HG02840 (cell line): ENCODE data around the gene PROKR2.

ENCODE experiments used
- ATAC-seq: cut with Tn5 transposase; IDR thresholded peaks from one replicate; pipeline ENCODE4 v1.9.1; 2021; ENCODE audit warnings: mild to moderate bottlenecking, moderate library complexity, moderate number of reproducible peaks; ENCODE audit not compliant: unreplicated experiment, low FRiP score

Gene PROKR2

DNA sequence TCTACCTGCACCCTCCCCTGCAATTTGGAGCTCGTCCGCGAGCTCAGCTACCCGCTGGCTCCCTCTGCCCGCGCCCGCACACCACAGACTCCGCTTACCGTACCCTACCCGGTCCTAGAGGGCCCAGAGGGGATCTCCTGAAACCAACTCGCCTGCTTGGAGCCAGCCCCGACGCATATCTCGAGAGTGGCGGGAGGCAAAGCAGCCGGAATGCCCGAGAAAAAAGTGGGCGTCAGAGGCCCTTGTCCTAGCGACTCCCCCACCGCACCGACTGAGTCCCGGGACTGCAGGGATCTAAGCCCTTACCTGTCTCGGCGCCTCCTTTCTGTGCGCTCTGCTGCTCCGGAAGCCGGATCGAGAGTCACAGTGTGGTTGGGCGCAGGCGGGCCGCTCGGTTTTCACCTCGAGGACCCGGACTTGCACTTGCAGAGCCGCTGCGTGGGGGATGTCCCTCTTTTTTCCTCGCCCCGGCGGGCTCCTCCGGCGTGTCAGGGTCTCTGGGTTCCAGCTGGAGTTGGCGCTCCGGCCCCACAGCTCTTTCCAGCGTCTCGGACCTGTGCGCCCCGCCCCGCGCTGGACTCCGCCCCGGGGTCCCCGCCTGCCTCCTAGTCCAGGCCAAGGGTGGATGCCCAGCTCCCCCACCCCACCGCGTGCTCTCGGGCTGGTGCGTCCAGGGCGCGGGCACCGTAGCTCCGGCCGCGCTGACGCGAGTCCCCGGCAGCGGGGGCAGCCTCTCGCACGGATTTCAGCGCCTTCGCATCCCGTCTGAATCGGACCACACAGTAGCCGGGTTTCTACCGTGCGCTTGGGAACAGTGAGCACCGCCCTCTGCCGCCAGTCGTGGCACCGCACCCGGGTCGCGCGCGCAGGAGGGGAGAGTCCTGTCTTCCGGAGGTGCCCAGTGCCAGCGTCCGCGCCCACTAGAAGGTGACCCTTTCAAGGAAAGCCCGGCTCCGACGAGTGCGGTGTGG, at the start of gene PROKR2:
Gene PROKR2, minus strand, starts transcription at position 767 of the 971 bp plus-strand sequence. CDS start 2,585 bp downstream, outside the sequence.
- ATAC-seq, result no peak

DNA sequence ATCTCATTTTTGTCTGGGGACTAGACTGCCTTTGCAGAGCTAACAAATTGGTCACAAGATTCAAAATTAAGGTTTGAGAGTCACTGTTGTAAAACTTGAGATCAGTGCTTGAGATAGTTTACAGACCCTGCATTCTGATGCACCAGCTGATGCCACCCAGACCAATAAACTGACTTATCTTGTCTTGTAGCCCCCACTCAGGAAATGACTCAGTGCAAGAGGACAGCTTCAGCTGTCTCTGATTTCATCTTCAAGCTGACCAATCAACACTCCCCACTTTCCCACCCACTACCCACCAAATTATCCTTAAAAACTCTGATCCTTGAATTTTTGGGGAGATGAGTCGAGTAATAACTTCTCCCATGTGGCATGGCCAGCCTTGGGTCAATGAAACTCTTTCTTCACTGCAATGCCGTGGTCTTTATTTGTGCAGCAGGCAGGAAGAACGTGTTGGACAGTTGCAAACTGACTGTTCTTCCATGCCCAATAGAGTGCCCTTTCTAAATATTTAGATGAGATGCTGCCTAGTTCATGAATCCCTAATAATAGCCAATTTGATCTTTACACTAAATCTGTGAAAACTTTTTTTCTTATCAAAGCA, 48.3 kb upstream of the PROKR2 start:
- ATAC-seq, result no peak

DNA sequence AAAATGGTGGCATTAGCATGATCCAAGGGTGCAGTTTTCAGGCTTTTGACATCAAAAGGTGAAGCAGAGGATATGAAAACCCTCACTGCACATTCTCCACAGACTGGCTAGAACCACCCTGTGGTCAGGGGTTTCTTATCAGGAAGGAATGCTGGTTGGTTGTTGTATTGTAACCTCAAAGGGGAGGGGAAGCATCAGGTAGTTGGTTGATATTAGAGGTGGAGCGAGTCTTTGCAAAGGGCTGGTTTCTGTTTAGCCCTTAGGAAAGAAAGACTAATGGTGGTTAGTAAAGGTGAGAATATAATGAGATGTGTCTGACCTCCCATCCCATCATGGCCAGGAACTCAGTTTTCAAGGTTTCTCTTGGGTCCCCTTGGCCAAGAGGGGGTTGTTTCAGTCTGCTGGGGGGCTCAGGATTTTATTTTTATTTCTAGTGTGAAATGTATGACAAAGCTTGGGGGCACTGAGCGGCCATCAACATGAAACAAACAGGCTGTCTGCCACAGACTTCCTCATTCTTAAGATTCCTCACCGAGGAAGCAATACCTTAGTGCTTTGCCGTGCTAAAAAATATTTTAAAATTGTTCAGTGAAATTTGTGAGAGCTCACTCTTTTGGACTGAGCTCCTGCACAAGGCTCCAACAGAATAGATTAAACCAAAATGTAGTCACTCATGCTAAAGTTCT, 47.5 kb upstream of the PROKR2 start:
- no peak for ATAC-seq

DNA sequence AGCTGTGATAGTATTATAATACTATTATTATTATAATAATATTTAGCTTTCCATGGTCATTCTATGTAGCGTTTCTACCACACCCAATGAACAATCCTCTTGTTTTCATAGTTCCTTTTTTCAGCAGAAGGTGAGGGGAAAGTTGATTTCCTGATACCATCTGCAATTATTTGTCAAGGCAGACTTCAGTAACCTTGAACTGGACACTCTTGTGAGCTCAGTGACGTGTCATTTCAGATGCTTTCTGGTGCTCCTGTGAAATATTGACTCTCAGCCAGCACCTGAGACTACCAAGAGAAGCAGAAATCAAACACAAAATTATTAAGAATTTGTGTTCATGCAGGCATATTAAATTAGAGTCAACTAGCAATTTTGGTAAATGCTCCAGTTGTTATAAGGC, 46.0 kb upstream of the PROKR2 start:
- no peak for ATAC-seq

DNA sequence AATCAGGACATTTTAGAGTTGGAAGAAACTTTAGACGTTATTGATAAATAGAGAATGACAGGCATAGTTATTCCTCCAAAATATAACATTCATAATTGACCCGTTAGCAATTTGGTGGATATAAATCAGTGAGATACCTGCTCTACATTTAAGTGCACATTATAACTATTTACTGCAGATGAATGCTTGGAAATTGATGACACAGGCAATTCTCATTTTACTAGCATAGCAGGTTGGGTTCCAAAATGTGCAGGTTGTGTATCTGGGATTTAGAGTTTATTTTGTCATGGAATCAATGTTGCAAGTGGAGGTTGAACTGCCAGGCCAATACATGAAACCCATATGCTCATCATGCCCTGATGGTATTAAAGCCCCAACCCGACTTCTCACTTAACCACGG, 44.4 kb upstream of the PROKR2 start:
- no peak for ATAC-seq

DNA sequence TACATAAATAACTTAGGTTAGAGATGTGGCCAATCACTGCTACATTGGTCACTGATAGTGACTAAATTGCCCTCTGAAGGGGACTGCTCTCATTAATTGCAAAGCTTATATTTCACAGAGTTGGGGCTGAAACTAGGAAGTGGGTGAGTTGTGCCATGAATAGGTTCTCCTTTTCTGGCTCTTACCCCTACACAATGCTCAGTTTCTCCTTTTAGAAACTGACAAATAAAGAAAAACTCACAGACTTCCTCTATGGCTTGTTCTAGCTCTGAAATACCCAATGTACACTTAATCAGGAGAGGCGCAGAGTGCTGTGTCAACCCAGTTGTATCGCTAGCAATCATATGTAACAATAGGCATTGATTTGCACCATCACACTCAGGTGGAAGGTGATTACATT, 41.2 kb upstream of the PROKR2 start:
- no peak for ATAC-seq

DNA sequence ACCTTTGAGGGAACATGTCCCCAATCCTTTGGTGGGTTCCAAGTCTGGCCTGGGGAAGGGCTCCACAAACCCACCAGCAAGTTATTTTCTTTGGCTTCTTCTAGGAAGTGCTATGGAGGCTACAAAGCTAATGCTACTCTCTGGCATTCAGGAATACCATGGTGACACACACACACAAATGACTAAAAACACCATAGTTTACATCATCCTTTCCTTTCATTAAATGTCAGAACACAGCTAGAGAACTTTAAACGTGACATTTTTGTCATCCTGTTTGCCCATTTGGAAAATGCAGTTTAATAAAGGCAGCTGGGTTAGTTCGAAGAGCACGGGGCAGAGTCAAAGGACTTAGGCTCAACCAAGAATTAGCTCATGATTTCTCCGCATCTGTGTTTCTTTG, 40.2 kb upstream of the PROKR2 start:
- no peak for ATAC-seq

DNA sequence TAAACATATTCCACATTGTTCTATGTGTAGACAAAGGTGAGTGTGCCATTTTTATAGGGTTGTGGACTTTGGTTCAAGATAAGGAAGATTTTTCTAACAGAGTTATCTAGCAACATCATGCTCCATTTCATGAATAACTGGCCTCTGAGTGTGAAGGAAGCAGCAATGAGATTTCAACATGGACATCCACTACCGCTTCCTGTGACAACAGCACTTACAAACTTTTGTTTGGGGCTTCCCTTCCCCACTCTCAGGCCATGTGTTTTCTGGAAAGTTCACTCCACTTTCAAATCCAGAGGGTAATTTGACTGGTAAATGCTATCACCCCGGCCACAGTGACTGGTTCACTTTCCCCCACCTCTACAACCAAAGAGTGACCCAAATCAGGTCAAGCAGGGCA, 38.1 kb upstream of the PROKR2 start:
- ATAC-seq, result no peak

DNA sequence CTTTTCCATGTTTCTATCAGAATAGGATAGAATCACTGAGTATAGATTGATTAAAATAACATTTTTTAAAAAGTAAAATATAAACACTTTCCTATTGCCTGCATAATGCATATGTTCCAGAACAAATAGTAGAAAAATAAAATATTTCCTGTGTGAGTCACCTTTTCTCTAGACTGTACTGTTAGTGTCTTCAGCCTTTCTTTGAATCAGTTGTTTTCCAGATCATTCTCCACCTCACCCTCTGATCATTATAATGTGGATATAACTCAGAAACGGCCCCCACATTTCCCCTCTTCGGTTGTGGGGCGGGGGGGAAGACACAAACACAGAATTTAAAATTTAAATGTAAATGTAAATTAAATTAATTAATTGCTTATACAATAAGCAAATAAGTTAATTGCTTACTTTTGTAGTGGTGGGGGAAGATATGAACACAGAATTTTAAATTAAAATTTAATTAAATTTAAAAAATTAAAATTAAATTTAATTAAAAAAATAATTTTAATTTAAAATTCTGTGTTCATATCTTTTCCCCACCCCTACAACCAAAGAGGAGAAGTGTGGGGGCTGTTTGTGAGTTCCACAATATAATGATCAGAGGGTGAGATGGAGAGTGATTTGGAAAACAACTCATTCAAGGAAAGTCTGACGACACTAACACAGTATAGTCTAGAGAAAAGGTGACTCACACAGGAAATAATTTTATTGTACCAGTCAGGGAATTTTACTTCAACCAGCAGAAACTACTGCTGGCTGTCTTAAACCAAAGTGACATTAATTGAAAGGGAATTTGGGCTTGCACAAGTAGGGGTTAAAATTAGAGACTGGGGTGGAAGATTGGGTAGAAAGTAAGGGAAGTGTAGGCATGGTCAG, 37.1 kb upstream of the PROKR2 start:
- ATAC-seq, result no peak

DNA sequence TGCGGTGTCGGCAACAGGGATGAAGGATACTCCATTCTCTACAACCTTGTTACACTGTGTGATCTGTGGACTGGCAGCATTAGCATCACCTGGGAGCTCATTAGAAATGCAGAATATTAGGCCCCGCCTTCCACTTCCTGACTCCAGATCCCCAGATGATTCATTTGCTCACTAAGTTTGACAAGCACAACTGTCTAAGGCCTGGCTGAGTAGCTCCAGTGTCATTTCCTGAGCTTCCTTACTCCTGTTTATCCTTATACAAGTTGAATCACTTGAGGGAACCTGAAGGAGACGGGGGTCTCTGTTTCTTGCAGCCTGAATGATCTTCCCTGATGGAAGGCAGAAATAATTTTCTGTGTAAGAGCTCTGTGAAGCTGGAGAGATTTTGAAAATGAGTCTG, 32.7 kb upstream of the PROKR2 start:
- ATAC-seq, result no peak

DNA sequence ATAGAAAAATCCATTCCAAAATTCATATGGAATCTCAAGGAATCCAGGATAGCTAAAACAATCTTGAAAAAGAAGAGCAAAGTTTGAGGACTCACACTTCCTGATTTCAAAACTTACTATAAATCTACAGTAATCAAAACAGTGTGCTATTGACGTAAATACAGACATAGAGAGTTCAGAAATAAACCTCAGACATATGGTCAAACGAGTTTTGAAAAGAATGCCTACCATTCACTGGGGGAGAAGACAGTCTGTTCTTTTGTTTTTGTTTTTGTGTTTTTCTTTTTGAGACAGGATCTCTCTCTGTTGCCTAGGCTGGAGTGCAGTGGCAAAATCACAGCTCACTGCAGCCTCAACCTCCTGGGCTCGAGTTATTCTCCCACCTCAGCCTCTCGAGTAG, 25.3 kb upstream of the PROKR2 start:
- ATAC-seq, result no peak

DNA sequence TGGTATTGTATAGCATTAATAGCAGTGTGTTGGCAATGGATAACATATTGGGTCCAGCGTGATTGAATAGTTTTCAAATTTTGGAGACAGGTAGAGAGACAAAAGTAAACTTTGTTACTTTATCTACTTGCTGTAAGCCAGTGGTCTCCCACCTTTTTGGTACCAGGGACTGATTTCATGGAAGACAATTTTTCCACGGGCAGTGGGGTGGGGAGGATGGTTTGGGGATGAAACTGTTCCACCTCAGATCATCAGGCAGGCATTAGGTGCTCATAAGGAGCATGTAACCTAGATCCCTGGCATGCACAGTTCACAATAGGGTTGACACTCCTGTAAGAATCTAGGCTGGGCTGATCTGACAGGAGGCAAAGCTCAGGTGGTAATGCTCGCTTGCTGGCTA, 14.6 kb upstream of the PROKR2 start:
- ATAC-seq, result no peak

DNA sequence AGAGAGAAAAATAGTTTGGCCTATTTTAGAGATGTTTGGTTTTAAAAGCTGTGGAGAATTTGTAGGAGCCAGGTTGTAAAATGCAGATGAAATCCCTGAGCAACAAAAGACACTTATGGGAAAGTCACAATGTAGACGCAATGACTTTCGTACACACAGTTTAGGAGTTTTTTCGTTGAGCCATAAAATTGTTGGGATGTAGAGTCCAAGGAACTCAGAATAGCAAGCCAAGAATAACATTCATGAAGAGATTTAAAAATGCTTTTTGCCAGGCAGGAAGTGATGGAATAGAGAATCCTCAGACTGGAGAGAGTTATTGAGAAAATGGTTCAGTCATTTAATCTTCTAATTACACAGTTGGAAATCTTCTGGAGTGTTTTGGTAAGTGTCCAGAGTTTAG, 11.5 kb upstream of the PROKR2 start:
- no peak for ATAC-seq

DNA sequence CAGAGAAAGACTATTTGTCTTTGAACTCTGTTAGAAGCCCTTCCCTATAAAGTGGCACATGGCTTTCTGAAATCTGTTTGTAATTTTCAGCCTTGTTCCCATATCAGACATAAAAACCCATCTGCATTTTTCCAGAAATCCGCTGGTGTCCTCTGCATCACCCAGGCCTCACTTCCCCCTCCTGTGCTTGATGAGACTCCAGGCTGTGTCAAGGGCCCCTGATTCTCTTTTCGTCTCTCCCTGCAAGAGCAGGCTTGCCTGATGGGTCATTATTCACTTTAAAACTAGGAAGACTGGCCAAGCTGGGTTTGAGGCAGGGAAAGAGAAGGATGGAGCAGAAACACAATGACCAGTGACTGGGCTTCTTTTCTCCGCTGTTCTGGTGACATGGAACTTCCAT, 10.6 kb upstream of the PROKR2 start:
- ATAC-seq, result no peak

DNA sequence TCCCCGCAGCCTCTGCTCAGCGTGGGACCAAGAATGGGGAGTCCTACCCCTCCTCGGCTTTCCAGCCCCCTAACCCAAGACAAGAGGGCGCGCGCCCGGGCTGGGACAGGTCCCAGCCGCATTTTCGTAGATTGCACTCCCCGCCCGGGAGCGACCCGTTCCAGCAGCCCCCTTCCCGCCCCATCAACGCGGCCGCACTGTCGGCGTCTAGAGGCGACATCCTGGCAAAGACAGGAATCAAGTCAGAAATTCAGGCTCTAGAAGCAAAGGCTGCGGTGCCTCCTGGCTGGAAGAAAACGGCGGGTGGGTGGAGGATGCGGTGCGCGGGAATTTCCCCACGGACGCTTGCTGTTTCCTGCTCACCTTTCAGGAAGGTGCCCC, 957 bp downstream of the PROKR2 start:
- no peak for ATAC-seq

DNA sequence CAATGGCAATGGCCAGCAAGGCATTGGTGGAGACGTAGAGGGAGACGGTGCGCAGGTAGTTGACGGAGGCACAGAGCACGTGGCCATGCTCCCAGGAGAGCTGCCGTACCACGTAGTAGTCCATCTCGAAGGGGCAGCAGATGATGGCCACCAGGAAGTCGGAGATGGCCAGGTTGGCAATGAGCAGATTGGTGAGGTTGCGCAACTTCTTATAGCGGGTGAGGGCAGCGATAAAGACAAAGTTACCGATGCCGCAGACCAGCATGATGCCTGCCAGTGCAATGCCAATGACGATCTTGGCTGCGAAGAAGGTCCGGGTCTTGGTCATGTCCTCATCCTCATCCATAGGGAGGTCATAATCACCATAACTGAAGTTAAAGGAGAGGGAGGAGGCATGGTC, 2.8 kb downstream of the PROKR2 start:
- no peak for ATAC-seq

DNA sequence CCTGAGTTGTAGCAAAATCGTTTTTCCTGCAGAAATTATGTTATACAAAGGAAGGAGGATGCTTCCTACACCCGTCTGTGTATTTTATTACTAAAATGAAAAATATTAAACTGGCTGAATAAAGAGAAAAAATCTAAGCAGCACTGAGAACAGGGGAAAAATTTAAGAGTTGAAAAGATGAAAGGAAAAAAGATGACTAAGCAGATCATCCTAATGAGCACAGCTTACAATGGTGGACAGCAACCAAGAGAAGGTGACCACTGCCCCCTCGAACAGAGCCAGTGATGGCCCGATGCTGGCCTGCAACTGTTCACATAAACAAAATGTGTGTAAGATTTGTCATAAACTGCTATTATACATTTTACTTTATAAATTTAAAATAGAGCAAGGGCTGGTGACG, 4.2 kb downstream of the PROKR2 start:
- no peak for ATAC-seq

DNA sequence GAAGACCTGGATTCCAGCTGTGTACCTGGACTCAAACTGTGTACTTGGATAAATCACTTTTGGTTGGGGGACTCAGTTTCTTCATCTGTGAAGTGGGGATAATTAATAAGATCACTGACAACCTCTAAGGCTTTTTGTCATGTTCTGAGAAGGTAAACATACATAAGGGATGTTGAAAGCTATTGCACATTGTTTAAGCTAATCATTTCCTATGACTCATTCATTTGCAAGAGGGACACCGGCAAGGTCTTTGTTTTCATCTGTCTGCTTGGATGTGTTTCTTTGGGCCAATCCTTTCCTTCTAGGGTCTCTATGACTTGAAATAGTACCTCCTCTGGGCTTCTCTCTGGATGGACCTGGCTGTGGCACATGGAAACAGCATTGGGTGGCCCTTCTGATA, 6.8 kb downstream of the PROKR2 start:
- ATAC-seq, result no peak

DNA sequence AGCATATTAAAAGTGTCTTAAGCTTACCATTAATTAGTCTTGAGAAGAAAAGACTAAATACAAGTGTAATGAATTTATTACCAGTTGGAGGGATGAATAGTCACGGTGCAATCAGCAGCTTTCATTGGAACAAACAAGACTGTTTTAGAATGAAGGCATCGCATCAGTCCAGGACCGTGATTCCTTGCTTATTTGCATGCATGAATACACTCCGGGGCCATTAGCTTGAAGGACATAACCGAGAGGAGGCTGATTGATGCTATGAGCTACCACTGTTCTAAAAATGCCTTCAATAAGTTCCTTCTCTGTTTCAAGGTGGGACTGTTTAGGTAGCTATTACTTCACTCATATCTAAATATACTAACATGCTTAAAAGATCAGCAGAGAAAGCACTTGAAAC, 17.9 kb downstream of the PROKR2 start:
- no peak for ATAC-seq

DNA sequence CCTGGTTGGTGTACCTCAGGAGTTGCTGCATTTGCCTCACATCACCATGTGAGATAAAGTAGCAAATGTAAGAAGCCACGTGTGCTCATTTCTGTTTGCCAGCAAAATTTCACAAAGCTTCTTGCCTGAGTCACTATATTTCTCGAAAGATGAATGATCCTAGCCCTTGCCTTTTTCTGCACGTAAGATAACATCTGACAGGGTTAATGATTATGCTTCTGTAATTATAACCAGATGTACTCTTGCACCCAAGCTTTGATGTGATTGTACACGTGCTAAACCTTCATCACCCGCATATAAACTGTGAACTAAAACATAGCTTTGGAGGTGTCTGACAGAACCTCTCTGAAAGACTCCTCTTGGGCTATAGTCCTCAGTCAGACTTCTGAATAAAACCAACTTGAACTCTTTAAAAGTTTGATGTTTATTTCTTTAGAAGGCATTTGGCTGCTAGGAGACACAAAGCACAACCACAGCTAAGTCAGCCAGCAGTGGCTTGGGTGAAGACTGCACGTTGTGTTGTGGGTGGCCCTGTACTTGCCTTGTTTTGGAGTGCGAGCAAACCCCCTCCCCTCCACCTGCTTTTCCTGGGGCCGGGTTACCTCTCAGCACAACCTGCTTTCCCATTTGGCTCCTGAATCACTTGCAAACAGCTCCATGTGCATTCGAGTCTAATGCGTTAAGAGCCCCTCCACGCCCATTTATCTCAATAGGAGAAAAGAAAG, 19.3 kb downstream of the PROKR2 start:
- no peak for ATAC-seq
